Right lung (tissue), 5 donors: ENCODE measurements around the gene PDE3B. TPM values are rescaled to one million over a fixed set of nuclear protein-coding genes. Genes with fewer than 3 reads are reported as not detected.
A peak's percentile ranks its signal among the peaks of the same experiment; 100 is the strongest.
"Not testable (repeated sequence)": the region's sequence is repeated elsewhere in the genome, so short reads cannot be mapped to it uniquely, and the experiment has no call there.

Source experiments
- DNase-seq, 2 donors: peaks; one replicate each; pipeline ENCODE4 v3.0.0-alpha.2; 2013
- polyA plus RNA-seq, 5 donors: library from polyadenylated mRNA; unstranded; fragments of 120-200 nt; gene quantifications; one replicate each; pipeline versions ENCODE4 v1.2.1 to v1.2.3, GENCODE V29; 2013; ENCODE audit warnings: inconsistent platforms in 1 of 5, low replicate concordance in 1 of 5; ENCODE audit not compliant: insufficient read length in 5 of 5, insufficient read depth in 1 of 5

The PDE3B gene
- polyA plus RNA-seq, 5 donors: 20.5 to 34.9 (median 34.2) TPM

DNA sequence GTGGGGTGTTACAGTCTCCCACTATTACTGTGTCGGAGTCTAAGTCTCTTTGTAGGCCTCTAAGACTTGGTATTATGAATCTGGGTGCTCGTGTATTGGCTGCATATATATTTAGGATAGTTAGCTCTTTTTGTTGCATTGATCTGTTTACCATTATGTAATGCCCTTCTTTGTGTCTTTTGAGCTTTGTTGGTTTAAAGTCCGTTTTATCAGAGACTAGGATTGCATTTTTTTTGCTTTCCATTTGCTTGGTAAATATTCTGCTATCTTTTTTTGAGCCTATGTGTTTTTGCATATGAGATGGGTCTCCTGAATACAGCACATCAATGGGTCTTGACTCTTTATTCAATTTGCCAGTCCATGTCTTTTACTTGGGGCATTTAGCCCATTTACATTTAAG is 97.6 kb downstream of the PDE3B start:
- no peak for DNase-seq

DNA sequence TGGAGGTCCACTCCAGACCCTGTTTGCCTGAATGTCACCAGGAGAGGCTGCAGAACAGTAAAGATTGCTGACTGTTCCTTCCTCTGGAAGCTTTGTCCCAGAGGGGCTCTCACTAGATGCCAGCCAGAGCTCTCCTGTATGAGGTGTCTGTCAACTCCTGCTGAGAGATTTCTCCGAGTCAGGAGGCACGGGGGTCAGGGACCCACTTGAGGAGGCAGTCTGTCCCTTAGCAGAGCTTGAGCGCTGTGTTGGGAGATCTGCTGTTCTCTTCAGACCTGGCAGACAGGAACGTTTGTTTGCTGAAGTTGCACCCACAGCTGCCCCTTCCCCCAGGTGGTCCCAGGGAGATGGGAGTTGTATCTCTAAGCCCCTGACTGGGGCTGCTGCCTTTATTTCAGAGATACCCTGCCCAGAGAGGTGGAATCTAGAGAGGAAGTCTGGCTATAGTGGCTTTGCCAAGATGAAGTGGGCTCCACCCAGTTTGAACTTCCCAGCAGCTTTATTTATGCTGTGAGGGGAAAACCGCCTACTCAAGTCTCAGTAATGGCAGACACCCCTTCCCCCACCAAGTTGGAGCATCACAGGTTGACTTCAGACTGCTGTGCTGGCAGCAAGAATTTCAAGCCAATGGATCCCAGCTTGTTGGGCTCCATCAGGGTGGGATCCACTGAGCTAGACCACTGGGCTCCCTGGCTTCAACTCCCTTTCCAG is 99.4 kb downstream of the PDE3B start:
- DNase-seq: no peak

DNA sequence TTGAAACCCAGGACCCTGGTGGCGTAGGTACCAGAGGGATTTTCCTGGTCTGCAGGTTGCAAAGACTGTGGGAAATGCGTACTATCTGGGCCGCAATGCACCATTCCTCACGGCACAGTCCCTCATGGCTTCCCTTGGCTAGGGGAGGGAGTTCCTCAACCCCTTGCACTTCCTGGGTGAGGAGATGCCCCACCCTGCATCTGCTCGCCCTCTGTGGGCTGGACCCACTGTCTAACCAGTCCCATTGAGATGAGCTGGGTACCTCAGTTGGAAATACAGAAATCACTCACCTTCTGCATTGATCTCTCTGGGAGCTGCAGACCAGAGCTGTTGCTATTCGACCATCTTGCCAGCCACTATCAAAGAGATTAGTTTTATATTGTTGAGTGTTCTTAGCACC is 100.1 kb downstream of the PDE3B start:
- DNase-seq: not testable (repeated sequence)

DNA sequence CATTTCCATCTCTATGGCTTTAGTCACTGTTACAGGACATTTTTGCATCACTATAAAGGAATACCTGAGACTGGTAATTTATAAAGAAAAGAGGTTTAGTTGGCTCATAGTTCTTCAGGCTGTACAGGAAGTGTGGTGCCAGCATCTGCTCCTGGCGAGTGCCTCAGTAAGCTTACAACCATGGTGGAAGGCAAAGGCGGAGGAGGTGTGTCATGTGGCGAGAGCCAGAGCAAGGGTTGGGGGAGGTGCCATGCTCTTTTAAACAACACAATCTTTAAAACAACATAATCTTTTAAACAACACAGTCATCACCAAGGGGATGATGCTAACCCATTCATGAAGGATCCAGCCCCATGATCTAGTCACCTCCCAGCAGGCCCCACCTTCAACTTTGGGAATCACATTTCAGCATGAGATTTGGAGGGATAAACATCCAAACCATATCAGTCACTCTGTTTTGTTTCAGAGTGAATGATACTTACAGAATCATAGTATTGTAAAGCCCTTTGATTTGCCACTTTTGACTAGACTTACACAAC is 103.3 kb downstream of the PDE3B start:
- DNase-seq: no peak

DNA sequence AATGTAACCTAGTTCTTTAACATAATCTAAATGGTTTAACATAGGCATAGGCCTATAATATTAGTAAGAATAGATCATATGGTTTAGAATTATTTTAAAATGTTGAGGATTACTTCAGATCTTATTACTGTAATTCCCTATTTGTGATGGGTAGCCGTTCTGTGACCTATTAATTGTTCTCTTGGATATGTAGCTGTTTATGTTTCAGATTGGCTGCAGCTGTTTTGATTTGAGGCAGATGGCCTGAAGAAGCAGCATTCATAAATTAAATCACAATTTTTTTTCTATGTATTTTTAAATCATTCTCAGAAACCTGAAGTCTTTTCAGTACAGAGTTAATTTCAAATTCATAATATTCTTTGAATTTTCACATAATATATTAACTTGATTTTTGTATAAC is 104.5 kb downstream of the PDE3B start:
- peak; percentile 17 to 37 for DNase-seq

DNA sequence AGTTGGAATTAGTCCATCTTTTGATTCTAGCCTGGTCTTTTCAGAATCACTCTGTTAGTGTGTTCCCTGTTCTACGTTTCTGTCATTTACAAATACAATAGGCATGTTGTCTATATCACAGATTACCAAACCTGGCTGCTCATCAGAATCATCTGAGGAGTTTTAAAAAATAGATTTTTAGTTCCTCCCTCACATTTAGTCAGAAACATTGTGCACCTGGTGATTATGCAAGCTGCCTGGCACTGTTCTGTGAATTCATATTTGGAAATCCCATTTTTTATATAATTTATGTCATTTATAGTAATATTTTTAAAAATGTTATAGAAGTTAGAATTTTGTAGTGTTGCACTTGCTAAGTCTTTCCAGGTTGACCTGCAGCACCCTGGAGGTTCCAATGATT is 107.3 kb downstream of the PDE3B start:
- no peak for DNase-seq

DNA sequence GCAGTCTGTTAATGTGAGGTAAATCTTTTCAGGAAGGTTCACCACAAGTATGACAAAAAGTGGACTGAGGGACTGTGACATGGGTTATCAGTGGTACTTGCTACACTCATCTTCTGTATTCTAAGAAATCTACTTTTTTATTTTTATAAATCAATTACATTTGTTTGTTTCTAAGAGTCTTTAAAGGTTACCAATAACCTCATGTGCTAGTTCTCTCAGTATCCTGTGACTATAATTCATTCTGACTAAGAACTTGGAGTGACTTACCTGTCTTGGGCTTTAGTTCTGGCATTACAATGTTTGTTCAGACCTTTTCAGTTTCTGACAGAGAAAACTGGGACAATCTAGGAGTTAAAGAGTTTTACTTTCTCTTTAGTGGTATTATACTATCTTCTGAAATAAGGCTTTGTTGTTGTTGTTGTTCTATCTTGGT is 108.4 kb downstream of the PDE3B start:
- DNase-seq: no peak

DNA sequence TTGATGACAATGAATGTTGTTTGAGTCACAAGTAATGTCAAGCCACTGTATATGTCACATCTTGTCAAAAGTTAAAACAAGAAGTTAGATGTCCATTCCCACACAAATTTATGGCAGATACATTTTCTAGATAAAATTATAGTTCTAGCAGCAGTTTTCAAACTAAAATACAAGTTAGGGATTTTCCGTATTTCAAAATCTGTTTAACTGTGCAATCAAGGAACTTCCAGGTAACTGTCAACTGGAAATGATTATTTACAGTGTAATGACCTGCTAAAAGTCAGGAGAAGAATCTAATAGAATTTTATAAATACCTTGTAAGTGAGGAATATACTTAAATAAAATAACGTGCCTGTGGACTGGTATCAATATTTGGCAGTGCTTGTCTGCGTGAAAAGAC is 111.5 kb downstream of the PDE3B start:
- DNase-seq: no peak

DNA sequence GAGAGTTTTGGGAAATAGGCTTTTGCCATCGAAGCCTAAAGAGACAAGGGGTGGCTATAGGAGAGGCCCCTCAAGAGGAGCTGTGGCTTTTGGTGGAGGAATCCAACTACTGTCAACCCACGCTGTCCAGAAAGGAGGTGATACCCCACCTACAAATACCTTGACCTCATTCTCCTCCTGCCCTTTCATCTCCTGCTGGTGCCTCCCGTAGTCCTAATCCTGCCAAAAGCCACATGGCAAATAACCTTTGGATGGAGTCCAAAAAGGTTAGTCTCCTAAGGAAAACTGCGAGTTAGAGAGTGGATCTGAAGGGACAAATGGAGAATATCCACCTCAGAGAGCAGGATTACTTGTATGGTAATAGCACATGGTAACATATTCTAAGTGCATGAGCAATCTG is 112.7 kb downstream of the PDE3B start:
- DNase-seq: no peak

DNA sequence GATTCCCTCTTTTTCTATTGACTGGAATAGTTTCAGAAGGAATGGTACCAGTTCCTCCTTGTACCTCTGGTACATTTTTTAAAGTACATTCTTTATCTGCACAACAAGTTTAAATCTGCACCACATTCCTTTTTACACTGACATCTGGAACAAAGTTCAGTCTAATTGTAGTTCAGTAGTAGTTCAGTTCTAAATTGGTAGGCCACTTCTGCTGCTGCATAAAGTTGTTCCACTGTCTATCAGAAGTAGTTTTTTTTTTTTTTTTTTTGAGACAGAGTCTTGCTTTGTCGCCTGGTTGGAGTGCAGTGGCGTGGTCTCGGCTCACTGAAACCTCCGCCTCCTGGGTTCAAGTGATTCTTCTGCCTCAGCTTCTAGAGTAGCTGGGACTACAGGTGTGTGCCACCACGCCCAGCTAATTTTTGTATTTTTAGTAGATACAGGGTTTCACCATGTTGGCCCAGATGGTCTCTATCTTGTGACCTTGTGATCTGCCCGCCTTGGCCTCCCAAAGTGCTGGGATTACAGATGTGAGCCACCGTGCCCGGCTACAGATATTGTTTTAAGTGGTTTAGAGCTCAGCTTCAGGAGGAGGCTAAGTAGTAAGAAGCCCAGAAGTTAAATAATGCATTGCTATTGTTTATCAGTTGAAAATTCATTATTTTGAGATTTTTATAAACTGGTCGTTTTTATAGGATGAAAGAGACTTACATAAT is 115.9 kb downstream of the PDE3B start:
- not testable (repeated sequence) for DNase-seq

DNA sequence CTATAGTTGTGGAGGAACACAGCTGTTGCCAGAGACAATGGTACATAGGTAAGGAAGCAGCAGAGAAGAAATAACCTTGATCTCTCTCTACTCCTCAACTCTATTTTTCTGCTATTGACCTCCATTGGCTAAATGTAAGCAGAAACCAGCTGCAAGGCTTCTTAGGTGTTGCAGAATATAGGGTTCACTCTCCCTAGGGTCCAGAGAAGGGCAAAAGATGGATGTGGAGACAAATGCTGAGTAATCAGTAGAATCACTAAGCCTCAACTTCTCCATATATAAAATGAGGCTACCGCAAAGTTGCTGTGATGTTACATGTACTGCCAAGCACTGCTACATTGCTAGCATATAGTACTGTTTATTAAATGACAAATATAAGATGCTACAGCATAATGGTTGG is 120.6 kb downstream of the PDE3B start:
- DNase-seq: no peak

DNA sequence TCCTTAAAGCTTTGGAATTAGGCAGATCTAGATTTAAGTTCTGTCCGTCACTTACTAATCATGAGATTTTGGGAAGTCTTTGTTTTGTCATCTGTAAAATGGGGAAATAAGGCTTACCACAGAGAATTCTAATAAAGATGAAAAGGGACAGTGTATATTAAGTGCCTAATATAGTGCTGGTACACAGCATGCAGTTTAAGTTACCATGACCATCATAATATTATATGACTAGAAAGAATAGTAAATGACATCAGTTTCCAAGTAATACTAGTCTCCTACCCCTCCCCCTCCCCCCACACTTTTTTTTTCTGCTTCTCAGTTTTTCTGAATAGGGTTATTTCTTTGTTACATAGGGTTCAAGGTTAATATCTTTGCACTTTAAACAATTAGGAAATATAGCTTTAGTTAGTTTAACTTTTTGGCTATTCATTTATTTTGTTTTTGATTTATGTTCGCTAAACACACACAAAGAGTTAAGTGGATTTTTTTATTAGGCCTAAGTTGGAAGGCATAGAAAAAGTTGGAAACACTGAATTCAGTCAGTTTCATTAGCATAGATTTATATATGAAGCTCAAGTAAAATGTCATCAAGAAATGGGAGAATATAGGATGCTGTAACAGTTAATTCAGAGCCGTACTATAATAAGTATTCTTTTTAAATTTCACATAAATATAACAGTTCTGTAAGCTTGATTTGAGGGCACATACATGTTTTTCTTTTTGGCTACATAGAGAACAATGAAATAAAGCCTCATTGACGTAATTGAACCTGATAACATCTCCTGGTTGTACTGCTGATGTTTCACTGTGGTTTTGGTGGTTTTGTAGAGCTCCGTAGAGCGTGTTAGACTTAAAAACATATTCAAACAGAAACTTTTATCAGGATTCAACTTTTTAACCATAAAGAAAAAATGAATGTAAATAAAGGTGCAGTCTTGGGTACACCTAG is 121.2 kb downstream of the PDE3B start:
- DNase-seq: no peak

DNA sequence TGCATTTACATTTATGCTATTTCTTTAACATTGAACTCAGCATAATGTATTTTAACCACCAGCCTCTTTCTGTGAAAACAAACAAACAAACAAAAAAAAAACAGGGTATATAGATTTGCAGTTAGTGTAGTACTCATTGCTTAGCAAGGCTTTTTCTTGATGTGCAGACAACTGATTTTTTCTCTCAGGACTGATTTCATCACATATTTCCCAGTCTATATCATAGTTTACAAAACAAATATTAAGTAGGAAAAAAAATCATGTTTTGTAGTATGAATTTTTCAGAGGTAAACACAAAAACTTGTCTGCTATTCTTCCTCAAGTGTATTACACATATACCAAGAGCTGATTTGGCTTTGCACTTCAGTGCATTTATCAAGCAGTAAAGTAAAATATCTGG is 123.0 kb downstream of the PDE3B start:
- no peak for DNase-seq

DNA sequence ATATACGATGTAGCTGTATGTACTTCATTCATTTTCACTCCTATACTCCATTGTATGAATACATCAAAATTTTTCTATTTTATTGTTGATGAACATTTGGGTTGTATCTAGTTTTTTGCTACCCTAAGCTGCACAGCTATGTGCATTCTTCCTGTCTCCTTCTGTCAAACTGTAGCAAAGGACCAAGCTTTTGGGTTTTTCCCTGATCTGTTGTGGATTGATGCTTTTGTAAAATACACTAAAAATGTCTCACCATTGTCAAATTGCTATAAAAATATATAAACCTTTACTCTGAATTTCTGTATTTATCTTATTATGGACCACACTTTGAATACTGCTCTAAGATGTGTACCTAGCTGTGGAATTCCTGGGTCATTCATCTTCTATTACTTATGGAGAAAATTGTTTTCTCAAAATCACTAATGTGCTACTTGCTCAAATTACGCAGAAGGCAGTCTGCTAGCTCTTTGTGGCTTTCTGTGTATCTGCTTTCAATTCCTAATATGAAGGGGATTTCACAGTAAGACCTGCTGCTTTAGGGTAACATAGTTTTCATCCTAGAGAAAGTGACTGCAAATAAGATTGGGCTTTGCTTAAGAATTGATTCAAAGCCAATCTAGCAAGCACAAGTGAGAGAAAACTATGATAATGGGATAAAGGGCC is 125.1 kb downstream of the PDE3B start:
- no peak for DNase-seq

DNA sequence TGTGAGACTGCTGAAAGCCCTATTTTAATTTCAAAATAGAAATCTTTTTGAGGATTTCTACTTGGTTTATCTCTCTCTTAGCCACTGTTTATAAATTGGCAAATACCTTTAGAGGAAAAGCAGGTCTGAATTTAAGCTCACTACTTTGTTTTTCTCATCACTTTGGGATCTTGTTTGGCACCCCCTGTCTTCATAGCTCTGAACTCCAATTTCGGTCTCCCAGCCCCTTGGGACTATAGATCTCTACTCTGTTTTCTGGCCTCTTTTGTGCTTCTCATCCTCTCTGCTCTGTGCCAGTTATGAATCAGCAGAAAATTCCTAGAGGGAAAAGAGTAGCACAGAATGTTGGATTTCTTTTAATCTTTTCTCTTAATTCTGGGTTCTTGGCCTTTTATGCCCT is 130.2 kb downstream of the PDE3B start:
- DNase-seq: no peak

DNA sequence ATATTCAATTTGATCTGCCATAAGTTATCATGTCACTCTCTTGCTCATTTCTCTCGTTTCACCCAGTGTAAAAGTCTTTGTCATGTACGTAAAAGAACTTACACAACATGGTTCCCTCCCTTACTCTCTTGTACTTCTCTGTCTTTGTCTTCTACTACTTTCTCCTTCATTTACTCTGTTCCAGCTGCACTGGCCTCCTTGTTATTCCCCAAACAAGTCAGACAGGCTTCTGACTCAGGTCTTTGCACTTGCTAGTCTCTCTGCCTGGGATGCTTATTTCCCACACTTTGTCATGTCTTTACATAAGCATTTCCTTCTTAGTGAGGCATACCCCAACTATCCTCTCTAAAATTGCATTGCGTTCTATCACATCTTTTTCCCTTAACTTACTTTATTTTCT is 131.1 kb downstream of the PDE3B start:
- no peak for DNase-seq

DNA sequence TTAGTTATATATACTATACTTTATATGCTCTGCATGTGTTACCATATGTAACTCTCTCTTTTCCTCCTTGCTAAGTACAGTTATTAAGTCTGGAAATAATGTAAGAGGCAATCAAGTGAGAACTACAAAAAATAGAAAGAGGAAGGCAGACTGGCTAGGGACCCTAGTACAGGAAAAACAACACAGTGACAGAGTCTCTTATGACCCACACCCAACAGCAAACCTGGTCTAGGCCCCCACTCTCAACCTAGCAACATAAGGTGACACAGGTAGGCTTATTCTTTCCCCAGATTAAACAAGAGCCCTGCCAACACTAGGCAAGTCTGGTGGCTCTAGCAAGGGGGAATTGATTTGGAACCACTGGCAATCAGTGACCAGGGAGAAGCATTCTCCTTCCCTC is 132.3 kb downstream of the PDE3B start:
- DNase-seq: no peak

DNA sequence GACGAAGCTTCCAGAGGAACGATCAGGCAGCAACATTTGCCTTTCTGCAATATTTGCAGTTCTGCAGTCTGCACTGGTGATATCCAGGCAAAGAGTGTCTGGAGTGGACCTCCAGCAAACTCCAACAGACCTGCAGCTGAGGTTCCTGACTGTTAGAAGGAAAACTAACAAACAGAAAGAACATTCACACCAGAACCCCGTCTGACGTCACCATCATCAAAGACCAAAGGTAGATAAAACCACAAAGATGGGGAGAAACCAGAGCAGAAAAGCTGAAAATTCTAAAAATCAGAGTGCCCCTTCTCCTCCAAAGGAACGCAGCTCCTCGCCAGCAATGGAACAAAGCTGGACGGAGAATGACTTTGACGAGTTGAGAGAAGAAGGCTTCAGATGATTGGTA is 134.9 kb downstream of the PDE3B start:
- DNase-seq: not testable (repeated sequence)

DNA sequence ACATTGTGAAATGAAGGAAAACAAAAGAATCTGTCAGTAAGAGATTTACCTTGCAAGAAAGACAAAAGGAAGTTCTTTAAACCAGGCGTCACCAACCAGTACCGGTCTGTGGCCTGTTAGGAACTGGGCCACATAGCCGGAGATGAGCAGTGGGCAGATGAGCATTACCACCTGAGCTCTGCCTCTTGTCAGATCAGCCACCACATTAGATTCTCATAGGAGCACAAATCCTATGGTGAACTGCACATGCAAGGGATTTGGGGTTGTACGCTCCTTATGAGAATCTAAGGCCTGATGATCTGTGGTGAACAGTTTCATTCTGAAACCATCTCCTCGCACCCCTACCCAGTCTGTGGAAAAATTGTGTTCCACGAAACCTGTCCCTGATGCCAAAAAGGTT is 140.2 kb downstream of the PDE3B start:
- no peak for DNase-seq

DNA sequence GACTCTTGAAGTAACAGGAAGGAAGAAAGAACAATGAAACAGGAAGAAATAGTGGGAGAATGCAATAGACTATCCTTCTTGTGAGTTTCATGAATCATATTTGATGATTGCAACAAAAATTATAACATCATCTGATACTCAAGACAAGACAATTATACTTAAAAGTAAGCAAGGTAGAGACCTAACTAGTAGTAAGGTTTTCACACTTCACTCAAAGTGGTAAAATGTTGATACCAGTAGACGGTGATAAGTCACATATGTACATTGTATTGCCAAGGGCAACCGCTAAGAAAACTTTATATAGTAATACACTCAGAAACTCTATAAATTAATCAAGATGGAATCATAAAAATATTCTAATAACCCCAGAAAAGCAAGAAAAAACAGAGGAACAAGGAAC is 140.6 kb downstream of the PDE3B start:
- DNase-seq: no peak

DNA sequence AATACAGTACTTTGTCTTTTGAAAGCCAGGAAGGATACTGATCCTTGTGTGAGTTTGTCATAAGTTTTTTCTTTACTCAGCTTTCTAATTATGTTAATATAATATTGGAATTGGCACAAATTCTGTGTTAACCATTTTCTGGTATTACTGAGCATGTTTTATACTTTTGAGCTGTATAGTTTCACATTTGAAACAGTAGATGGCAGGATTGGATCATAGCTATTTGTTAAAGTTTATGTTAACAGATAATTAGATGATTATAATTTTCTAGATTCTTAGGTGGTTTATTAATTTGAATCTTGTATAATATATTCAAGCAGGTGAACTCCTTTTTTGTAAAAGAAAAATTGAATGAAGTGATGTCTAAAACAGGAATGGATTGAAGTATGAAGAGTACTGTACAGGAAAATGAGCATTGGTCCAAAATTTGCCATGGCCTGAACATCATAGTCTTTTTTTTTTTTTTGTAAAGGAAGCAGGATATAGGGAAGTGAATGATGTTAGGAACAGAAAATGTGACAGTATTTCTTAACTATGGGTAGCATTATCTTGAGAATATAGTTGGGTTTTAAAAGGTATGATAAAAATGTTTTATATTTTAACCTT is 146.4 kb downstream of the PDE3B start:
- peak in 1 of 2 donors; percentile 11 for DNase-seq
